ENCODE results near the gene OR10A3. TPM values are rescaled to one million over a fixed set of nuclear protein-coding genes. Genes with fewer than 3 reads are reported as not detected.
"Not testable (repeated sequence)": the region's sequence is repeated elsewhere in the genome, so short reads cannot be mapped to it uniquely, and the experiment has no call there.

Gene OR10A3, protein sequence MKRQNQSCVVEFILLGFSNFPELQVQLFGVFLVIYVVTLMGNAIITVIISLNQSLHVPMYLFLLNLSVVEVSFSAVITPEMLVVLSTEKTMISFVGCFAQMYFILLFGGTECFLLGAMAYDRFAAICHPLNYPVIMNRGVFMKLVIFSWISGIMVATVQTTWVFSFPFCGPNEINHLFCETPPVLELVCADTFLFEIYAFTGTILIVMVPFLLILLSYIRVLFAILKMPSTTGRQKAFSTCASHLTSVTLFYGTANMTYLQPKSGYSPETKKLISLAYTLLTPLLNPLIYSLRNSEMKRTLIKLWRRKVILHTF
- total RNA-seq (2014; rRNA removed; shearing (Covaris generic)) = not detected in 2 replicates

- no peak for DNase-seq (ENCODE audit: low read depth)
These were observed at the start of gene OR10A3 for GRCh38 chr11:7941608-7942007. OR10A3 (minus strand) TSS chr11:7941708; CDS start chr11:7939520, 2,188 bp downstream.

DNA sequence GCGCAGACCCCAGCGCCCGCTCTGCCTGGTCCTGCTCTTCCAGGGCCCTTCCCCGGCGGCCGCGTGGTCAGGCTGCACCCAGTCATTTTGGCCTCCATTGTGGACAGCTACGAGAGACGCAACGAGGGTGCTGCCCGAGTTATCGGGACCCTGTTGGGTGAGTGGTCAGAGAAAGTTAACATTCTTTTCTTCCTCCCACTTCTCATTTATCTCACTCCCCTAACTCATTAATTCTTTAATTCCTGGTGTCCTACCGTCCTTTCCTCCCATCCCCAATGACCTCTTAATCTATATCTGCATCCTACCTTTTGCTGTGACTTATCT, 46.0 kb upstream of the OR10A3 start:
- not testable (repeated sequence) for DNase-seq (ENCODE audit: low read depth)

- DNase-seq (ENCODE audit: low read depth) = peak; percentile 99
These were observed 45.5 kb upstream of the OR10A3 start, which contains the start of gene EIF3F for GRCh38 chr11:7986768-7987559. EIF3F (plus strand) TSS chr11:7987337; CDS start chr11:7987353, 16 bp downstream.

DNA sequence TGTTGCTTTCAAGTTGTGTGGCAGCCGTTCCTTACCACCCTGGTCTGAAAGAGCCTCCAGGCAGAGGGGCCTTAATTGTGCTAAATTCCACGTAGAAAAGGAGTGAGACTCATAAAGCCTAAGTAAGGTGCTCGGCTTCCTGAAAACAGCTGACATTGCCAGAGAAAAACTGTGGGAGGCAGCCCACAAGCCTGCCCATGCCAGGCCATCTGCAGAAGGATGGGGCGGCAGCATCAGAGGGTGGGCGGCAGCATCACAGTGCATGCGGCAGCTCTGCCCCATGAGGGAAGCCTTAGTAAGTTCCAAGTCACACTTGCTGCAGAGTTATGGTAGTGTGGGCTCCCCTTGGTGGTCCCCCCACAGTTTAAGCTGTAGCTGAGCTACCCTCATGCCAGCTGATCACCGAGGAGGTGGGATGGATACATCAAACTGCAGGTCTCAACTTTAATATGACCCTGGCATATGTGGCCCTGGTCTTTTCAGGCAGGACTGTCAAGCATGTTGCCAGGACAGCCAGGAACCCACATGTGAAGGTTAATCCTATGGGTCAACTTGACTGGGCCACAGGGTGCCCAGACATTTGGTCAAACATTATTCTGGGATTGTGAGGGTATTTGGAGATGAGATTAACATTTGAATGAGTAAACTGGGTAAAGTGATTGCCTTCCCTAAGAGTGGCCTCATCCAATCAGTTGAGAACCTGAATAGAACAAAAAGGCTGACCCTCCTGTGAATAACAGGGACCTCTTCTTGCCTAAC, 42.5 kb upstream of the OR10A3 start:
- DNase-seq (ENCODE audit: low read depth) = no peak

- DNase-seq (ENCODE audit: low read depth) = no peak
These were observed 41.1 kb upstream of the OR10A3 start for GRCh38 chr11:7982582-7983119.

DNA sequence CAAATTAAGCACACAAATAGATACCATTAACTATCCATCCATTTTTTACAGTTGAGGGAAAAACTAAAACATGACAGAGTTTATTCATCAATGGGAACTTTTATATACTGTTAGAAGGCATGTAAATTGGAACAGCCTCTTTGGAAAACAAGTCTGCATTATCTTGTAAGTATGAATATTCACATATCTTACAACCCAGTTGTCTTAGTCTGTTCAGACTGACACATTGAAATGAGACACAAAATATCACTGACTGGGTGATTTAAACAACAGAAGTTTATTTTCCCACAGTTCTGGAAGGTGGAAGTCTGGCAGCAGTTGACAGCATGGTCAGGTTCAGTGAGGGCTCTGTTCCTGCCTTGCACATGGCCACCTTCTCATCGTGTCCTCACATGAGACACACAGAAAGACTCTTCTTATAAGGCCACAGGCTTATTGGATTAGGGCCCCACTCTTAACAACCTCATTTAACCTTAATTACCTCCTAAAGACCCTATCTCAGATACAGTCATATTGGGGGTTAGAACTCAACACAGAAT, 40.2 kb upstream of the OR10A3 start:
- no peak for DNase-seq (ENCODE audit: low read depth)

DNA sequence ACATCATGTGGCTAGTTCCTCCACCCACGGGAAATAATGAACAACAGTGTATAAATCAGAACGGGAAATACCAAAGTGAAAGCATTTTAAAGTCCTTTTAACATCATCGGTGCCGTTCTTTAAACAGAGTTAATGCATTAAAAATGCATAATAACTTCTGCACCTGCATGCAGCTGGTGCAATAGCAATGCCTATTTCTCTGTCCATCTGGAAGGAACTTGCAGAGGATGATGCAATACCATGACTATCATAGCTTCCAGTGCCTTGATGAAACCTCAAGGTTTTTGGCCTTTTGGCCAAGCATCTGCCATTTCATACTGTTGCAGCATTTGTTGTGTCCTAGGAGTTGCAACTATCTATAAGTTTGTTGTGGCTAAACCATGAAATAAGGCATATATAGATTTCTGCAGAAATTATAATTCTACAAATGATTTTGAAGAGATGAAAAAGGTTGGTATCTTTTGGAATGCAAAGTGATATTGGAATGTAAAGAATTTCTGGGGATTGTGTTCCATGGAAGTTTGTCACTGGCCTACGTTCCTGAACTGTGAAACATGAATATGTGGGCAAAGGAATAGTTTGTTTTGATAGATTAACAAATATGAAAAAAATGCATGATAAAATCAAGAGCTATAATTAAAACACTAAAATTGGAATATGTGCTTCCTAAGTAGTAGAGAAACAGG, 35.9 kb upstream of the OR10A3 start:
- peak; percentile 85 for DNase-seq (ENCODE audit: low read depth)

GRCh38 chr11:7974668-7975067, 33.2 kb upstream of the OR10A3 start:
- peak; percentile 40 for DNase-seq (ENCODE audit: low read depth)

DNA sequence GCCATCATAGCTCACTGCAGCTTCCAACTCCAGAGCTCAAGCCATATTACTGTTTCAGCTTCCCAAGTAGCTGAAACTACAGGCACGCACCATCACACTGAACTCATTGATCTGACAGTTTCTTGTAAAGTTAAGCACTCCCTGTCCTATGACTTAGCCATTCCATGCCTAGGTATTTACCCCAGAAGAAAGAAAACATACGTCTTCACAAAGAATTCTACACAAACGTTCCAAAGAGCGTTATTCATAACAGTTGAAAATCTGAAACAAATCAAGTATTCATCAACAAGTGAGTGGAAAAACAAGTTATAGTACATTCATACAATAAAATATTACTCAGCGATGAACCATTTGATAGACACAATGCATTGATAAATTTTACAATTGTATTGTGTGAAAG, 31.5 kb upstream of the OR10A3 start:
- DNase-seq (ENCODE audit: low read depth) = no peak

GRCh38 chr11:7971846-7972245, 30.3 kb upstream of the OR10A3 start:
- DNase-seq (ENCODE audit: low read depth) = no peak

GRCh38 chr11:7969756-7970646, 28.5 kb upstream of the OR10A3 start:
- peak; percentile 83 for DNase-seq (ENCODE audit: low read depth)

GRCh38 chr11:7968686-7969085, 27.2 kb upstream of the OR10A3 start:
- DNase-seq (ENCODE audit: low read depth) = peak; percentile 63

DNA sequence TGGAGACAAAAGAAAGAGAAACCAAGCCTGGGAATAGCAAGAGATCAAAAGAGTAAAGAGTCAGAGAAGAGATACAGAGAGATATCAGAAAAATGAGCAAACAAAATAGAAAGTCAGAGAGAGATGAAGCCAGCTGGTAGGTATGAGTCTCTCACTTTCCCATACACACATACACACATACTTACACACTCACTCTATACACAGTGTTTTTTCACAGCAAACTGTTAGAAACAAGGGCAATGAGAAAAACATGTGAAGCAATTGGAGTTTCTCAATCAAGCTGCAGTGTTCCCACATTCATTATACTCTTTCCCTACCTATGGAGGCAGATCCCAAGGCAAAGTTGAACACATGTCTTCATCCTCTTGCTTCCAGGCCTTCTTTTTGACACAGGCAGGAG, 26.3 kb upstream of the OR10A3 start:
- DNase-seq (ENCODE audit: low read depth) = no peak

DNA sequence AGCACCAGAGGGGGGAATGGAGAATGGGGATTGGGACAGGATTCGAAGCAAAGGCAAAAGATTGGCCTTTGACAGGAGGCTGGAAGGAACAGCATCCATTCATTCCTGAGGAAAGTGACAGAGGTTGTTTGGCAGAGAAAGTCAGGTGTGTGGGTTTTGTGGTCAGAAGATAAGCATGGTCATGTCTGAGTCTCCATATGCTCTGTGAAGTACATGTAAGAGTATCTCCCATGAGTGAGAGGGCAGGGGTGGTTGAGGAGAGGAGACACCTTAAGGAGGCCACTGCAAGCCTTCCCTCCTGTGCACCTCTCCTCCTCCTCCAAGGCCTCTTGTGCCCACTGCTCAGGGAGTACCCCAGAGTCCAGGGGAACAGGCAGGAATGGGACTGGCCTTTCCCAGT, 25.6 kb upstream of the OR10A3 start:
- peak; percentile 58 for DNase-seq (ENCODE audit: low read depth)

DNA sequence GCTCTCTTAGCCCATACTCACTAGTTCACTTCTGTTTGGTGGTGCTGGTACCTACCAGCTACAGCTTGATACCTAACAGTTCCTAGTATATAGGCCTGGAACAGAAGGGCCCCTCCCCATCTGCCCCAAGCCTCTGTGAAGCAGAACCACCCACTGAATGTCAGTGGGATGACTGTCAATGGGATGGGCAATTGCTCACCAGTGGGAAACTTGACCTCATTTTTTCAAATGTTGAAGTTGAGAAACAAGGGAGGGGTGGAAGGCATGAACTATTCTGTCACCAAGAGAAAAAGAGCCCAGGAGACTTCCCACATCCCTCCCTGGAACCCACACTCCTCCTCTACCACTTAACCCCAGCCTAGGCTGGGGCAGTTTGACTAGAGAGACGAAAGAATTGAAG, 23.9 kb upstream of the OR10A3 start, which contains the start of gene NLRP10:
TSS of gene NLRP10 (minus strand) at position 62 of the 400 bp plus-strand sequence. CDS start 1,952 bp downstream, outside the sequence.
- peak; percentile 70 for DNase-seq (ENCODE audit: low read depth)

GRCh38 chr11:7964873-7965272, 23.4 kb upstream of the OR10A3 start:
- peak; percentile 73 for DNase-seq (ENCODE audit: low read depth)

DNA sequence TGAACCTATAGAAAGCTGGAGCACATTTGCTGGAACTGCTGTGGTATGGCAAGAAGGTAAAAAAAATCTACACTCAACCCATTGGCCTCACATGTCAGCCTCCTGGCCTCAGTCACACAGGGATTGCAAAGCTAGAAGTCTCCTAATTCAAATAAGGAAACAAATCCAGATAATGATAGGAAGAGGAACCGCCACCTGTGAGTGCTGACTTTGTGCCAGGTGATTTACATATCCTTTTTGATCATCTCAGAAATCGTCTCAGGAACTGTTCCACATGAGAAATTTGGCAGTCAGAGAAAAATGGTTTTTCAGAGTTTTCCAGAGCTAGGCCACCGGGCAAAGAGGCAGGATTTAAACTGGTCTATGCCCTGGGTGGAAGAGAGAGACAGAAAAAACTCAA, 22.8 kb upstream of the OR10A3 start:
- DNase-seq (ENCODE audit: low read depth) = no peak

DNA sequence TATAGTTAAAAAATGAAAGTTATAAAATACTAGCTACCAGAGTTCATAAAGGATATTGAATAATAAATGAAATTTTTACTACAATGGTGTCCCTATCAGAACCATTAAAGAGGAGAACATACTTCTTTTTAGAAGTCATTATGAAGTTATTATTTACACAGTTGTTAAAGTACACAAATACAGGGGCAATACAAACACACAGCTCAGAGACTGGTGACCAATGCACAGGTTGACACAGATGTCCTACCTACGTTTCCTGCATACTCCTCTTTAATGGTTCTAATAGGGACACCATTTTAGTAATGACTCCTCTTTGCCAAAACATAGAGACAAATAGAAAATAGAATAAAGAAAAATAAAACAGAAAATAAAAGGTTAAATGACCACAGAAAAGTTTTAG, 13.7 kb upstream of the OR10A3 start:
- no peak for DNase-seq (ENCODE audit: low read depth)

DNA sequence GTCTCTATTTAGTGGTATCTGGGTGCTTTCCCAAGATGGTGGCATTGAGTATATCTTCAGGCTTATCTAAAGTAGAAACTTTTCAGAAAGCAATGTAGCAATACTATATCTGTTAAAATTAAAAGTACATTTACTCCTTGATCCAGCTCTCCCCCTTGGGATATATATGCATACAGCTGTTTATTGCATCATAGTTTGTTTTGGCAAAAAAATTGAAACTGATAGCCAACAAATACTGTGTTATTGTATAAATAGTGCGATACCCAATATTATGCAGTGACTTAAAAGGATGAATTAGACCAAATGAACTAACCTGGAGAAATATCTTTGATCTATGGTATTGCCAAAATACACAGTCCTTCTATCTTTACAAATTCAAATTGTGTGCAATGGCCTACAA, 8.4 kb upstream of the OR10A3 start:
- no peak for DNase-seq (ENCODE audit: low read depth)

DNA sequence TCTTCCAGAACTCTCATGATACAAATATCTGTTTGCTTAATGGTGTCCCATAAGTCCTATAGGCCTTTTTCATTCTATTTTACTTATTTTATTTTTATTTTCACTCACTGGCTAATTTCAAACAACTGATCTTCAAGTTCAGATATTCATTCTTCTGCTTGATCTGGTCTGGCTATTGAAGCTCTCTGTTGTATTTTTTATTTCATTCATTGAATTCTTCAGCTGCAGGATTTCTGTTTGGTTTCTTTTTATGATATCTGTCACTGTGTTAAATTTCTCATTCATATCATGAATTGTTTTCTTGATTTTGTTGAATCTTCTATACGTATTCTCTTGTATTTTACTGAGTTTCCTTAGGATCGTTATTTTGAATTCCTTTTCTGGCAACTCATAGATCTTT, 2.6 kb upstream of the OR10A3 start:
- no peak for DNase-seq (ENCODE audit: low read depth)

Data from M059J (cell line).